CD4-positive, alpha-beta memory T cell (primary cell): ENCODE measurements around the gene EXOC6B. TPM values are rescaled to one million over a fixed set of nuclear protein-coding genes. Genes with fewer than 3 reads are reported as not detected.

Experiments
- CTCF ChIA-PET: fragments of 350-600 bp; sonication (Branson Sonifier 250); formaldehyde crosslinking; loops from one replicate; lab custom pipeline; 2021; ENCODE audit warnings: inconsistent platforms; ENCODE audit not compliant: partially characterized antibody; lab: Charles Lee
- POLR2A ChIA-PET: fragments of 350-600 bp; sonication (Branson Sonifier 250); formaldehyde crosslinking; loops from one replicate; lab custom pipeline; 2021; ENCODE audit not compliant: partially characterized antibody; lab: Charles Lee
- DNase-seq, 5 donors: peaks; one replicate each; pipeline versions ENCODE4 v3.0.0 to v3.0.0-alpha.2; 2020 to 2022; ENCODE audit warnings: mixed read lengths in 1 of 5
- H3K27ac ChIP-seq: one replicate; pipeline ENCODE4 v1.7.0; 2013; ENCODE audit warnings: low read depth, low read length
- H3K27me3 ChIP-seq: 2 replicates; pipeline ENCODE4 v1.7.0; 2013; ENCODE audit warnings: mild to moderate bottlenecking, low read length, moderate library complexity; ENCODE audit not compliant: insufficient read depth
- H3K36me3 ChIP-seq: 2 replicates; pipeline ENCODE4 v1.7.0; 2013; ENCODE audit warnings: mild to moderate bottlenecking, low read length, moderate library complexity; ENCODE audit not compliant: insufficient read depth
- H3K4me1 ChIP-seq: 2 replicates; pipeline ENCODE4 v1.7.0; 2013; ENCODE audit warnings: mild to moderate bottlenecking, low read length, moderate library complexity; ENCODE audit not compliant: insufficient read depth
- H3K4me3 ChIP-seq, 2 donors: one replicate each; pipeline ENCODE4 v1.7.0; 2013; ENCODE audit warnings: low read length in 2 of 2, mild to moderate bottlenecking in 1 of 2
- H3K9me3 ChIP-seq, 2 donors: one replicate each; pipeline ENCODE4 v1.7.0; 2013; ENCODE audit warnings: low read length in 2 of 2, control low read depth in 1 of 2; ENCODE audit not compliant: control insufficient read depth in 1 of 2
- H3K27ac Mint-ChIP-seq, 7 donors: one replicate each; pipeline ENCODE4 v1.8.0; 2020 to 2021; ENCODE audit warnings: mixed read lengths in 7 of 7, mild to moderate bottlenecking in 6 of 7, inconsistent platforms in 3 of 7, moderate library complexity in 3 of 7
- H3K27me3 Mint-ChIP-seq, 2 donors: one replicate each; pipeline ENCODE4 v1.8.0; 2020 to 2021; ENCODE audit warnings: mixed read lengths in 2 of 2
- H3K36me3 Mint-ChIP-seq, 2 donors: one replicate each; pipeline ENCODE4 v1.8.0; 2020 to 2021; ENCODE audit warnings: mixed read lengths in 2 of 2, inconsistent platforms in 1 of 2, mild to moderate bottlenecking in 1 of 2
- H3K4me1 Mint-ChIP-seq, 4 donors: one replicate each; pipeline ENCODE4 v1.8.0; 2020 to 2021; ENCODE audit warnings: mixed read lengths in 4 of 4, mild to moderate bottlenecking in 1 of 4
- H3K4me3 Mint-ChIP-seq, 8 donors: one replicate each; pipeline ENCODE4 v1.8.0; 2020 to 2021; ENCODE audit warnings: mixed read lengths in 8 of 8, mild to moderate bottlenecking in 7 of 8, moderate library complexity in 6 of 8, inconsistent platforms in 3 of 8
- H3K9me3 Mint-ChIP-seq, 8 donors: one replicate each; pipeline ENCODE4 v1.8.0; 2020 to 2021; ENCODE audit warnings: mixed read lengths in 8 of 8, mild to moderate bottlenecking in 5 of 8, inconsistent platforms in 3 of 8, moderate library complexity in 1 of 8
- intact Hi-C: fragments of 100-400 bp; cut with micrococcal nuclease; formaldehyde crosslinking; loops from one replicate; pipeline ENCODE4 v1.15.1; 2023
- polyA plus RNA-seq, 2 donors: library from polyadenylated mRNA; unstranded; fragments of 300-500 nt; fragmentation: Illumina TruSeq; gene quantifications; one replicate each; pipeline ENCODE4 v1.2.3, GENCODE V29; 2021
- total RNA-seq, 2 experiments: library from RNA; stranded (reverse); gene quantifications; one replicate each; pipeline ENCODE4 v1.2.3, GENCODE V29; 2021

The EXOC6B gene
- total and polyA plus RNA-seq, 4 experiments from 2014 or later, result 1.3 to 19.8 (median 10.7) TPM

DNA sequence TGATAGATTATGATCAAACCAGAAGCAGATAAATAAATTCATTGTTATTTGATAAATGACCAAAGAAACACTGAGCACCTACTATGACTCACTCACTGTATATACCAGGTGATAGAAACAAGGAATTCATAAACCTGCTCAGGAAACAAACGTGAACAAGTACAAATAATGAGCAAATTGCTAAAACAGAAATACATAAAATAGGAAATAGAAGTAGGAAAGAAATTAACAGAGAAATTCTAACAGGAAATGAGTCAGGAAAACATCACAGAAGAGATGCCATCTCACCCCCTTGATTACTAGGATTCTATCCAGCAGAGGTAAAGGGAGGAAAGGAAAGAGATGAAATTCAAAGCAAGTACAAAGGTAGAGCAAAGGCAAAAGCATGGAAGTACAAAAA lies 31.3 kb downstream of the EXOC6B start:
- DNase-seq, result no peak
- POLR2A ChIA-PET, result interaction anchor here (1.4 kb wide), 1 partner anchor 9 kb away, joined by 5 read pairs; no protein-coding TSS in a partner anchor
- peak overlapping the region in 1 of 8 donors; percentile 11 for H3K4me3 Mint-ChIP-seq
- no peaks in the 10 kb centered on the region for H3K27me3 ChIP-seq
- no peaks in the 10 kb centered on the region for H3K9me3 Mint-ChIP-seq
- intact Hi-C loops, result no loop called here
- H3K4me1 Mint-ChIP-seq, result peaks cover 10 to 25% (median 16%) of the 10 kb centered on the region in 4 donors
- peaks cover 0 to 9% of the 10 kb centered on the region in 2 donors for H3K36me3 Mint-ChIP-seq
- H3K27me3 Mint-ChIP-seq, result no peaks in the 10 kb centered on the region
- H3K9me3 ChIP-seq, result no peaks in the 10 kb centered on the region
- H3K4me3 ChIP-seq, result no peak overlapping the region
- H3K27ac Mint-ChIP-seq, result no peak overlapping the region
- no peak overlapping the region for H3K27ac ChIP-seq
- no peaks in the 10 kb centered on the region for H3K36me3 ChIP-seq
- peaks cover 9% of the 10 kb centered on the region for H3K4me1 ChIP-seq
- CTCF ChIA-PET, result no interaction called here

DNA sequence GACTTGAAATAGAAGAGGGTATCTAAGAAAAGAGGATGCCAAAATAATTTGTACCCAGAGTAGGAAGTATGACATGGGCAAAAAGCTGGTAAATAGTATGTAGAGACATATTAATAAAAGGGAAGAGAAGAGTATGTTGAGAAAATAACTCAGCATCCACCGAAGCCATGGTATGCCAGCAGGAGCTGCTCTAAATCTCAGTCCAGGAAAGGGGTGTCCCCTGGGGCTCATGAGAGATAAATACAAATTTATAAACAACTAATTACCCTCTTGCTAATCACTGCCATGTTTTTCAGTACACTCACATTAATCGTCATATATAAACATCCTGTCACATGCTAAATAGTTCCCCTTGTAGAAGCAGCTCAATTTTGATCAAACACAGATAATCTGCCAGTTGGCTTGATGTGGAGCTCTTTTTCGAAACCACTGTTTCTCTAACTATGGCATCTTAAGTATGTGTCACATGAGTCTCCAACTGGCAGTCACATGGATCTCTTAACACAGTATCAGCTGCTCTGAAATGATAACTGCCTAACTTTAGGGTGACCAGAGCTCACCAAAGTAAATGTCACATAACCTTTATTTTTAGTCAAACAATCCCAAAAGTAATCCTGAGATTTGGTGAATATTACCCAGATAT lies 31.9 kb downstream of the EXOC6B start:
- Mint-ChIP-seq H3K27ac (peak overlapping the region in 2 of 7 donors; percentile 2 to 36), H3K4me1 (peaks cover 10 to 25% (median 16%) of the 10 kb centered on the region in 4 donors), H3K4me3 (no peak overlapping the region), H3K9me3 (no peaks in the 10 kb centered on the region), H3K36me3 (peaks cover 0 to 9% of the 10 kb centered on the region in 2 donors), H3K27me3 (no peaks in the 10 kb centered on the region)
- ChIA-PET CTCF (interaction anchor here (0.8 to 1.9 kb wide), 2 partner anchors 10 to 14 kb away, joined by 3 to 5 read pairs; no protein-coding TSS in a partner anchor), POLR2A (interaction anchor here (1.4 kb wide), 1 partner anchor 10 kb away, joined by 5 read pairs; no protein-coding TSS in a partner anchor)
- Histone ChIP-seq H3K27ac (no peak overlapping the region), H3K27me3 (no peaks in the 10 kb centered on the region), H3K4me3 (no peak overlapping the region), H3K9me3 (no peaks in the 10 kb centered on the region), H3K36me3 (no peaks in the 10 kb centered on the region), H3K4me1 (peaks cover 9% of the 10 kb centered on the region)
- peak in 2 of 5 donors; percentile 7 to 10 for DNase-seq
- intact Hi-C loops, result no loop called here

DNA sequence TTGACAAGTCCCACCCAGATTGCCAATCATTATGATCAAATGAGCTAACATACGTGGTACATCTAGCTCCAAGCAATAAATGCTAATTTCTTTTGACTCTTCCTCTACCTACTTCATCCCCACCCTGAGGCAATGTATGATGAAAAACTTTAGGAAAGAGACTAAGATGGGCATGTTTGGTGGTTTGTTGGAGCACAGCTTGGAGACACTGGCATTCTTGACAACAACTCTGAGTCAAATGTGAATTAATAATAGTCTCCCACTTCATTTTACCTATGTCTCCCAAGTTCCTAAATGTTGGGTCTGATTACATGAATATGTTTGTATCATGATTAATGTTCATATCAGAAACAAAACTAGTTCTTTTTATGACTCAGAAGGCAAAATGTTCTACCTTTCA lies 36.6 kb downstream of the EXOC6B start:
- Mint-ChIP-seq H3K9me3 (no peaks in the 10 kb centered on the region), H3K27me3 (no peaks in the 10 kb centered on the region), H3K27ac (peak overlapping the region in 1 of 7 donors; percentile 19), H3K36me3 (peaks cover 2 to 17% of the 10 kb centered on the region in 2 donors), H3K4me3 (no peak overlapping the region), H3K4me1 (peaks cover 4 to 9% (median 5%) of the 10 kb centered on the region in 4 donors)
- Histone ChIP-seq H3K27ac (no peak overlapping the region), H3K4me1 (peaks cover 3% of the 10 kb centered on the region), H3K27me3 (no peaks in the 10 kb centered on the region), H3K36me3 (no peaks in the 10 kb centered on the region), H3K4me3 (no peak overlapping the region), H3K9me3 (no peaks in the 10 kb centered on the region)
- intact Hi-C loops, result no loop called here
- DNase-seq, result no peak
- CTCF ChIA-PET, result interaction anchor here (1.1 to 1.2 kb wide), 2 partner anchors 11 to 73 kb away, joined by 3 read pairs; no protein-coding TSS in a partner anchor
- POLR2A ChIA-PET, result no interaction called here

DNA sequence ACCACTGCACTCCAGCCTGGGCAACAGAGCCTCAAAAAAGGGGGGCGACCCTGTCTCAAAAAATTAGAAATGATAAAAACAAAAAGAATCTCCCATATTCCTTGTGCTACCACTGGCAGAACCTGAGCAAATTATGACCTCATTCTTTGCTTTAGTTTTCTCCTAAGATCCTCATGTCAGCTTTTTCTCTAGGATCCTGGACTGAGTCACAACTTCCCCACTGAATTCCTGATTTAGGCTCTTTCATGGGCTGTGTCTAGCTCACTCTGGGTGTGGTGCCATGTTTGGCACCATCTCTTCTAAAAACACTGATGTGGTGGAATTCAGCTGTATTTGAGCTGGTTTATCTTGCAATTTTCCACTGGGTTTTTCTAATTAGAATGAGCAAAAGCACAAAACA lies 37.1 kb downstream of the EXOC6B start:
- no peaks in the 10 kb centered on the region for H3K27me3 ChIP-seq
- H3K9me3 ChIP-seq, result no peaks in the 10 kb centered on the region
- peaks cover 0 to 6% (median 1%) of the 10 kb centered on the region in 4 donors for H3K4me1 Mint-ChIP-seq
- peaks cover 3 to 20% of the 10 kb centered on the region in 2 donors for H3K36me3 Mint-ChIP-seq
- H3K36me3 ChIP-seq, result no peaks in the 10 kb centered on the region
- no peak overlapping the region for H3K4me3 Mint-ChIP-seq
- CTCF ChIA-PET, result interaction anchor here (1.1 to 1.2 kb wide), 2 partner anchors 10 to 74 kb away, joined by 3 read pairs; no protein-coding TSS in a partner anchor
- no peak for DNase-seq
- no peaks in the 10 kb centered on the region for H3K4me1 ChIP-seq
- H3K4me3 ChIP-seq, result no peak overlapping the region
- intact Hi-C loops, result no loop called here
- H3K9me3 Mint-ChIP-seq, result no peaks in the 10 kb centered on the region
- POLR2A ChIA-PET, result no interaction called here
- no peaks in the 10 kb centered on the region for H3K27me3 Mint-ChIP-seq
- no peak overlapping the region for H3K27ac Mint-ChIP-seq
- no peak overlapping the region for H3K27ac ChIP-seq

DNA sequence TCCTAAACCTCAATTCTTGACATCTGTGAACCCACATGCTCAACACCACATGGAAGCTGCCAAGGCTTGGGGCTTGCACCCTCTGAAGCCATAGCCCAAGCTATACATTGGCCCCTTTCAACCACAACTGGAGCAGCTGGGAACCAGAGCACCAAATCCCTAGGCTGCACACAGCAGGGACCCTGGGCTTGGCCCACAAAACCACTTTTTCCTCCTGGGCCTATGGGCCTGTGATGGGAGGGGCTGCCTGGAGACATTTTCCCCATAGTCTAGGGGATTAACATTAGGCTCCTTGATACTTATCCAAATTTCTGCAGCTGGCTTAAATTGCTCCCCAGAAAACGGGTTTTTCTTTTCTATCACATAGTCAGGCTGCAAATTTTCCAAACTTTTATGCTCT lies 40.3 kb downstream of the EXOC6B start:
- DNase-seq, result no peak
- Mint-ChIP-seq H3K27me3 (no peaks in the 10 kb centered on the region), H3K36me3 (peaks cover 4 to 18% of the 10 kb centered on the region in 2 donors), H3K9me3 (no peaks in the 10 kb centered on the region), H3K4me3 (no peak overlapping the region), H3K27ac (no peak overlapping the region), H3K4me1 (peaks cover 0 to 3% (median 2%) of the 10 kb centered on the region in 4 donors)
- Histone ChIP-seq H3K9me3 (no peaks in the 10 kb centered on the region), H3K4me3 (no peak overlapping the region), H3K27ac (no peak overlapping the region), H3K36me3 (no peaks in the 10 kb centered on the region), H3K27me3 (no peaks in the 10 kb centered on the region), H3K4me1 (no peaks in the 10 kb centered on the region)
- ChIA-PET CTCF (no interaction called here), POLR2A (no interaction called here)
- intact Hi-C loops, result no loop called here

DNA sequence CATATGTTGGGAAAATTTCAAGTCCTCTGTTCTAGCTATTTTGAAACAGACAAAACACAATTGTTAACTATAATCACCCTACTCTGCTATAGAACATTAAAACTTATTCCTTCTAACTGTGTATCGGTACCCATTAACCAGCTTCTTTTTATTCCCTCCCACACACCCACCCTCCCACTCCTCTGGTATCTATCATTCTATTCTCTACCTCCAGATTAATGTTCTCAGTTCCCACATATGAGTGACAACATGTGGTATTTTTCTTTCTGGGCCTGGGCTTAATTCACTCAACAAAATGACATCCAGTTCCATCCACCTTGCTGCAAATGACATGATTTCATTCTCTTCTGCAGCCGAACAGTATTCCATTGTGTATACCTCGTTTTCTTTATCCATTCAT lies 43.3 kb downstream of the EXOC6B start:
- intact Hi-C loops, result no loop called here
- H3K36me3 ChIP-seq, result no peaks in the 10 kb centered on the region
- H3K27ac ChIP-seq, result no peak overlapping the region
- no peaks in the 10 kb centered on the region for H3K9me3 ChIP-seq
- H3K4me1 ChIP-seq, result no peaks in the 10 kb centered on the region
- Mint-ChIP-seq H3K9me3 (no peaks in the 10 kb centered on the region), H3K4me3 (no peak overlapping the region), H3K27ac (no peak overlapping the region), H3K36me3 (peaks cover 4 to 23% of the 10 kb centered on the region in 2 donors), H3K4me1 (peaks cover 0 to 3% (median 2%) of the 10 kb centered on the region in 4 donors), H3K27me3 (no peaks in the 10 kb centered on the region)
- CTCF ChIA-PET, result interaction anchor here (0.9 kb wide), 1 partner anchor 9 kb away, joined by 4 read pairs; no protein-coding TSS in a partner anchor
- no peak overlapping the region for H3K4me3 ChIP-seq
- DNase-seq, result no peak
- POLR2A ChIA-PET, result no interaction called here
- H3K27me3 ChIP-seq, result no peaks in the 10 kb centered on the region

DNA sequence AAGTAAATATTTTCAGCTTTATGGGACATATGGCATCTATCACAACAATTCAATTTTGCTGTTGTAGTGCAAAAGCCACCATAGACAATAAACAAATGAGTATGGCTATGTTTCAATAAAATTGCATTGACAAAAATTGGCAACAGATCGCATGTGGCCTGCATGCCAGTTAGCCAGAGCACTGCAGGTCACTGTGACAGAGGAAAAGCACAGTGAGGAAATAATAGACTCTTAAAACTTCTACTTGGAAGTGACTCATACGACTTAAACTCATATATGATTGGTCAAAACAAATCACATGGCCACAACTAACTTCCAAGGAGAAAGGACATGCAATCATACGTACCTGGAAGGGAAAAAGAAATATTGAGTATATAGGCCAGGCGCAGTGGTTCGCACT lies 44.4 kb downstream of the EXOC6B start:
- CTCF ChIA-PET, result interaction anchor here (0.7 to 2.5 kb wide), 3 partner anchors 10 to 770 kb away, joined by 3 to 10 read pairs (median 4); no protein-coding TSS in a partner anchor
- POLR2A ChIA-PET, result no interaction called here

More for the DNA sequence above, 44.4 kb downstream of the EXOC6B start:
- Histone ChIP-seq H3K36me3 (no peaks in the 10 kb centered on the region), H3K27ac (no peak overlapping the region), H3K4me1 (no peaks in the 10 kb centered on the region), H3K9me3 (no peaks in the 10 kb centered on the region), H3K27me3 (no peaks in the 10 kb centered on the region), H3K4me3 (no peak overlapping the region)
- H3K4me1 Mint-ChIP-seq, result peaks cover 0 to 3% (median 2%) of the 10 kb centered on the region in 4 donors
- intact Hi-C loops, result no loop called here
- H3K36me3 Mint-ChIP-seq, result peaks cover 4 to 23% of the 10 kb centered on the region in 2 donors
- H3K9me3 Mint-ChIP-seq, result no peaks in the 10 kb centered on the region
- H3K27me3 Mint-ChIP-seq, result no peaks in the 10 kb centered on the region
- no peak for DNase-seq
- H3K4me3 Mint-ChIP-seq, result no peak overlapping the region
- H3K27ac Mint-ChIP-seq, result no peak overlapping the region
